ENCODE measurements around the gene NACC2. TPM values are rescaled to one million over a fixed set of nuclear protein-coding genes. Genes with fewer than 3 reads are reported as not detected.
"Not testable (repeated sequence)": the region's sequence is repeated elsewhere in the genome, so short reads cannot be mapped to it uniquely, and the experiment has no call there.

Gene NACC2
- total RNA-seq, 1 donor from 2014 or later, result 21.6 TPM

- no peak for DNase-seq
Observed at GRCh38 chr9:135973277-135974219, 121.5 kb downstream of the NACC2 start.

GRCh38 chr9:135971892-135972291, 123.2 kb downstream of the NACC2 start:
- DNase-seq, result no peak

GRCh38 chr9:135971111-135971766, 123.8 kb downstream of the NACC2 start:
- DNase-seq, result no peak

- no peak for DNase-seq
Observed at GRCh38 chr9:135970128-135970815, 124.8 kb downstream of the NACC2 start.

GRCh38 chr9:135969064-135969683, 125.9 kb downstream of the NACC2 start:
- DNase-seq, result peak; percentile 85

- DNase-seq, result no peak
Observed at GRCh38 chr9:135968601-135969000, 126.5 kb downstream of the NACC2 start.

- no peak for DNase-seq
Observed at GRCh38 chr9:135968083-135968476, 127.0 kb downstream of the NACC2 start.

- DNase-seq, result not testable (repeated sequence)
Observed at GRCh38 chr9:135966916-135967260, 128.2 kb downstream of the NACC2 start.

GRCh38 chr9:135965124-135965756, 129.8 kb downstream of the NACC2 start:
- DNase-seq, result no peak

- no peak for DNase-seq
Observed at GRCh38 chr9:135963938-135964337, 131.2 kb downstream of the NACC2 start.

- no peak for DNase-seq
Observed at GRCh38 chr9:135963338-135963737, 131.8 kb downstream of the NACC2 start.

- DNase-seq, result no peak
Observed at GRCh38 chr9:135962696-135963307, 132.3 kb downstream of the NACC2 start.

- DNase-seq, result no peak
Observed at GRCh38 chr9:135961811-135962695, 133.0 kb downstream of the NACC2 start.

GRCh38 chr9:135961277-135961715, 133.8 kb downstream of the NACC2 start, which contains the start of gene UBAC1:
TSS of gene UBAC1 (minus strand) at chr9:135961373. CDS start at chr9:135961162, 211 bp downstream.
- peak; percentile 97 for DNase-seq

GRCh38 chr9:135960411-135961276, 134.4 kb downstream of the NACC2 start:
- peak; percentile 36 for DNase-seq

GRCh38 chr9:135959814-135960213, 135.3 kb downstream of the NACC2 start:
- DNase-seq, result no peak

- no peak for DNase-seq
Observed at GRCh38 chr9:135958485-135958884, 136.6 kb downstream of the NACC2 start.

GRCh38 chr9:135957431-135957830, 137.7 kb downstream of the NACC2 start:
- DNase-seq, result no peak

- DNase-seq, result no peak
Observed at GRCh38 chr9:135956802-135957174, 138.3 kb downstream of the NACC2 start.
